Activated CD4-positive, alpha-beta T cell treated with anti-CD3 and anti-CD28 coated beads, Interleukin-2, amount 10 ng/mL, durations not matched to agents 7 days and 5 days (primary cell): ENCODE results near the gene TXNDC2. TPM values are rescaled to one million over a fixed set of nuclear protein-coding genes. Genes with fewer than 3 reads are reported as not detected.

ENCODE experiments used
- CTCF ChIA-PET: fragments of 350-600 bp; sonication (Branson Sonifier 250); formaldehyde crosslinking; loops from one replicate; lab custom pipeline; 2021; ENCODE audit warnings: antibody characterized with exemption; lab: Charles Lee
- POLR2A ChIA-PET: fragments of 350-600 bp; sonication (Branson Sonifier 250); formaldehyde crosslinking; loops from one replicate; lab custom pipeline; 2021; ENCODE audit warnings: antibody characterized with exemption; lab: Charles Lee
- DNase-seq: peaks from one replicate; pipeline ENCODE4 v3.0.0-alpha.2; 2020
- H3K27ac Mint-ChIP-seq: one replicate; pipeline ENCODE4 v1.8.0; 2021; ENCODE audit warnings: mild to moderate bottlenecking, moderate library complexity, mixed read lengths
- H3K27me3 Mint-ChIP-seq: one replicate; pipeline ENCODE4 v1.8.0; 2021; ENCODE audit warnings: mixed read lengths
- H3K36me3 Mint-ChIP-seq: one replicate; pipeline ENCODE4 v1.8.0; 2021; ENCODE audit warnings: low read depth, mixed read lengths
- H3K4me1 Mint-ChIP-seq: one replicate; pipeline ENCODE4 v1.8.0; 2021; ENCODE audit warnings: mixed read lengths
- H3K4me3 Mint-ChIP-seq: one replicate; pipeline ENCODE4 v1.8.0; 2021; ENCODE audit warnings: mild to moderate bottlenecking, moderate library complexity, mixed read lengths
- H3K9me3 Mint-ChIP-seq: one replicate; pipeline ENCODE4 v1.8.0; 2021; ENCODE audit warnings: mixed read lengths
- total RNA-seq, 2 experiments: library from RNA; stranded (reverse); gene quantifications; one replicate each; pipeline ENCODE4 v1.2.3, GENCODE V29; 2021

TXNDC2 gene
- total RNA-seq, 2 experiments from 2014 or later, result not detected

GRCh38 chr18:9863282-9863681 lies 22.5 kb upstream of the TXNDC2 start:
- Mint-ChIP-seq H3K27ac (no peak overlapping the region), H3K4me3 (no peak overlapping the region), H3K9me3 (peaks cover 14% of the 10 kb centered on the region), H3K4me1 (peaks cover 3% of the 10 kb centered on the region), H3K36me3 (no peaks in the 10 kb centered on the region), H3K27me3 (no peaks in the 10 kb centered on the region)
- CTCF ChIA-PET, result no interaction called here
- no peak for DNase-seq
- POLR2A ChIA-PET, result no interaction called here

GRCh38 chr18:9865764-9866490 lies 19.8 kb upstream of the TXNDC2 start:
- H3K4me3 Mint-ChIP-seq, result no peak overlapping the region
- ChIA-PET POLR2A (no interaction called here), CTCF (no interaction called here)
- H3K27ac Mint-ChIP-seq, result no peak overlapping the region
- no peak for DNase-seq
- peaks cover 7% of the 10 kb centered on the region for H3K4me1 Mint-ChIP-seq
- H3K36me3 Mint-ChIP-seq, result no peaks in the 10 kb centered on the region
- peaks cover 14% of the 10 kb centered on the region for H3K9me3 Mint-ChIP-seq
- H3K27me3 Mint-ChIP-seq, result no peaks in the 10 kb centered on the region

- Mint-ChIP-seq H3K36me3 (no peaks in the 10 kb centered on the region), H3K27me3 (no peaks in the 10 kb centered on the region), H3K4me3 (no peak overlapping the region), H3K4me1 (peaks cover 7% of the 10 kb centered on the region), H3K27ac (no peak overlapping the region), H3K9me3 (peaks cover 14% of the 10 kb centered on the region)
- CTCF ChIA-PET, result no interaction called here
- DNase-seq, result no peak
- POLR2A ChIA-PET, result no interaction called here
Observed at GRCh38 chr18:9866627-9867026, 19.1 kb upstream of the TXNDC2 start.

- H3K9me3 Mint-ChIP-seq, result peaks cover 14% of the 10 kb centered on the region
- H3K27me3 Mint-ChIP-seq, result no peaks in the 10 kb centered on the region
- no peak overlapping the region for H3K4me3 Mint-ChIP-seq
- no peak for DNase-seq
- POLR2A ChIA-PET, result no interaction called here
- no peak overlapping the region for H3K27ac Mint-ChIP-seq
- CTCF ChIA-PET, result no interaction called here
- H3K4me1 Mint-ChIP-seq, result peaks cover 7% of the 10 kb centered on the region
- H3K36me3 Mint-ChIP-seq, result no peaks in the 10 kb centered on the region
Observed at GRCh38 chr18:9867071-9867594, 18.6 kb upstream of the TXNDC2 start.

GRCh38 chr18:9868857-9869714 lies 16.7 kb upstream of the TXNDC2 start:
- no peak for DNase-seq
- H3K9me3 Mint-ChIP-seq, result peaks cover 14% of the 10 kb centered on the region
- H3K36me3 Mint-ChIP-seq, result no peaks in the 10 kb centered on the region
- ChIA-PET POLR2A (no interaction called here), CTCF (interaction anchor here (0.8 to 1.3 kb wide), 2 partner anchors 10 to 17 kb away, joined by 3 read pairs; partner anchors contain the start of gene TXNDC2)
- no peak overlapping the region for H3K4me3 Mint-ChIP-seq
- H3K4me1 Mint-ChIP-seq, result peaks cover 4% of the 10 kb centered on the region
- H3K27me3 Mint-ChIP-seq, result no peaks in the 10 kb centered on the region
- no peak overlapping the region for H3K27ac Mint-ChIP-seq

GRCh38 chr18:9869715-9870430 lies 15.9 kb upstream of the TXNDC2 start:
- peaks cover 4% of the 10 kb centered on the region for H3K4me1 Mint-ChIP-seq
- POLR2A ChIA-PET, result no interaction called here
- peaks cover 14% of the 10 kb centered on the region for H3K9me3 Mint-ChIP-seq
- H3K4me3 Mint-ChIP-seq, result no peak overlapping the region
- no peaks in the 10 kb centered on the region for H3K36me3 Mint-ChIP-seq
- no peaks in the 10 kb centered on the region for H3K27me3 Mint-ChIP-seq
- CTCF ChIA-PET, result interaction anchor here (0.8 to 1.3 kb wide), 3 partner anchors 11 to 60 kb away, joined by 3 read pairs; partner anchors contain the start of gene TXNDC2
- H3K27ac Mint-ChIP-seq, result no peak overlapping the region
- DNase-seq, result no peak

GRCh38 chr18:9870431-9871008 lies 15.3 kb upstream of the TXNDC2 start:
- Mint-ChIP-seq H3K27me3 (no peaks in the 10 kb centered on the region), H3K27ac (no peak overlapping the region), H3K9me3 (peaks cover 12% of the 10 kb centered on the region), H3K36me3 (no peaks in the 10 kb centered on the region), H3K4me1 (peaks cover 4% of the 10 kb centered on the region), H3K4me3 (no peak overlapping the region)
- ChIA-PET POLR2A (no interaction called here), CTCF (interaction anchor here (0.9 to 1.3 kb wide), 2 partner anchors 12 to 59 kb away, joined by 3 read pairs; no protein-coding TSS in a partner anchor)
- no peak for DNase-seq

GRCh38 chr18:9871244-9871746 lies 14.5 kb upstream of the TXNDC2 start:
- no peak overlapping the region for H3K4me3 Mint-ChIP-seq
- H3K9me3 Mint-ChIP-seq, result peaks cover 4% of the 10 kb centered on the region
- DNase-seq, result no peak

GRCh38 chr18:9872823-9873222 lies 12.9 kb upstream of the TXNDC2 start:
- H3K9me3 Mint-ChIP-seq, result no peaks in the 10 kb centered on the region
- H3K4me3 Mint-ChIP-seq, result no peak overlapping the region
- CTCF ChIA-PET, result no interaction called here
- POLR2A ChIA-PET, result no interaction called here
- no peaks in the 10 kb centered on the region for H3K27me3 Mint-ChIP-seq
- no peak overlapping the region for H3K27ac Mint-ChIP-seq
- DNase-seq, result no peak
- peaks cover 11% of the 10 kb centered on the region for H3K4me1 Mint-ChIP-seq
- no peaks in the 10 kb centered on the region for H3K36me3 Mint-ChIP-seq

More at GRCh38 chr18:9871244-9871746, 14.5 kb upstream of the TXNDC2 start:
- POLR2A ChIA-PET, result no interaction called here
- Mint-ChIP-seq H3K27ac (no peak overlapping the region), H3K36me3 (no peaks in the 10 kb centered on the region), H3K27me3 (no peaks in the 10 kb centered on the region), H3K4me1 (peaks cover 4% of the 10 kb centered on the region)
- CTCF ChIA-PET, result no interaction called here

- POLR2A ChIA-PET, result no interaction called here
- H3K9me3 Mint-ChIP-seq, result no peaks in the 10 kb centered on the region
- H3K27me3 Mint-ChIP-seq, result no peaks in the 10 kb centered on the region
- H3K4me1 Mint-ChIP-seq, result peaks cover 7% of the 10 kb centered on the region
- H3K4me3 Mint-ChIP-seq, result no peak overlapping the region
- no peak for DNase-seq
- CTCF ChIA-PET, result no interaction called here
- H3K27ac Mint-ChIP-seq, result no peak overlapping the region
- no peaks in the 10 kb centered on the region for H3K36me3 Mint-ChIP-seq
Observed at GRCh38 chr18:9874728-9875127, 11.0 kb upstream of the TXNDC2 start.

GRCh38 chr18:9876212-9876866 lies 9.4 kb upstream of the TXNDC2 start:
- H3K9me3 Mint-ChIP-seq, result no peaks in the 10 kb centered on the region
- peaks cover 7% of the 10 kb centered on the region for H3K4me1 Mint-ChIP-seq
- no peaks in the 10 kb centered on the region for H3K36me3 Mint-ChIP-seq
- H3K4me3 Mint-ChIP-seq, result no peak overlapping the region
- no peak overlapping the region for H3K27ac Mint-ChIP-seq
- POLR2A ChIA-PET, result no interaction called here
- no peak for DNase-seq
- no peaks in the 10 kb centered on the region for H3K27me3 Mint-ChIP-seq
- CTCF ChIA-PET, result no interaction called here
